Lung (tissue), 12 donors: ENCODE measurements around the gene INO80D. TPM values are rescaled to one million over a fixed set of nuclear protein-coding genes. Genes with fewer than 3 reads are reported as not detected.

Experiments used
- ATAC-seq: fragments of 200-7000 bp; cut with Tn5 transposase; one replicate; pipeline ENCODE4 v1.9.1; 2020; ENCODE audit warnings: moderate number of reproducible peaks; ENCODE audit not compliant: insufficient read depth, low FRiP score
- DNase-seq, 3 donors: peaks; one replicate each; pipeline ENCODE4 v3.0.0-alpha.2; 2013 to 2017
- H3K27ac ChIP-seq, 2 donors: one replicate each; pipeline ENCODE4 v1.5.1; 2013; ENCODE audit warnings: mild to moderate bottlenecking in 2 of 2, moderate library complexity in 2 of 2, control low read depth in 1 of 2, inconsistent platforms in 1 of 2, low read depth in 1 of 2, low read length in 1 of 2
- H3K27me3 ChIP-seq, 3 donors: one replicate each; pipeline ENCODE4 v1.5.1; 2013; ENCODE audit warnings: low read length in 2 of 3; ENCODE audit not compliant: control insufficient read depth in 3 of 3, insufficient read depth in 3 of 3
- H3K36me3 ChIP-seq, 4 donors: one replicate each; pipeline ENCODE4 v1.5.1; 2013; ENCODE audit warnings: low read length in 4 of 4, mild to moderate bottlenecking in 1 of 4, moderate library complexity in 1 of 4; ENCODE audit not compliant: control insufficient read depth in 4 of 4, insufficient read depth in 4 of 4
- H3K4me1 ChIP-seq, 5 donors: one replicate each; pipeline ENCODE4 v1.5.1; 2013; ENCODE audit warnings: low read length in 5 of 5, mild to moderate bottlenecking in 2 of 5, moderate library complexity in 1 of 5; ENCODE audit not compliant: control insufficient read depth in 5 of 5, insufficient read depth in 5 of 5
- H3K4me3 ChIP-seq: one replicate; pipeline ENCODE4 v1.5.1; 2013; ENCODE audit warnings: mild to moderate bottlenecking, control low read depth, moderate library complexity
- H3K9ac ChIP-seq, 2 donors: one replicate each; pipeline ENCODE4 v1.5.1; 2013; ENCODE audit warnings: low read length in 2 of 2, control low read depth in 1 of 2; ENCODE audit not compliant: insufficient read depth in 1 of 2
- H3K9me3 ChIP-seq, 4 donors: one replicate each; pipeline ENCODE4 v1.5.1; 2013; ENCODE audit warnings: low read length in 3 of 4, mild to moderate bottlenecking in 1 of 4, moderate library complexity in 1 of 4; ENCODE audit not compliant: control insufficient read depth in 4 of 4, insufficient read depth in 3 of 4
- WGBS, 2 donors: extraction: QIAGEN DNeasy Blood & Tissue Kit; methylation state at CpG; one replicate each; pipeline ENCODE4 v1.1.7; 2013; 5-methylcytosine and 5-hydroxymethylcytosine counted together
- polyA plus RNA-seq, 2 donors: library from polyadenylated mRNA; stranded (reverse); fragments of 200-250 nt; gene quantifications; one replicate each; pipeline ENCODE4 v1.2.1, GENCODE V29; 2013
- total RNA-seq, 2 donors: library from RNA; depleted of rRNA in 1 of 2; stranded (reverse); fragments of >200 nt in 1 of 2; gene quantifications; one replicate each; pipeline ENCODE4 v1.2.1, GENCODE V29; 2014 to 2021
- TF ChIP-seq, protein P1 (sequence below): IDR thresholded peaks from 2 replicates; pipeline ENCODE4 v1.5.1; 2012; ENCODE audit warnings: mild to moderate bottlenecking; ENCODE audit errors: control extremely low read depth, extremely low read depth
- donor health status: control.
- donor health status: control.
- donor health status: Bipolar disorder and iron deficiency.
- donor health status: healthy.
- donor health status: DM: yes; HTN: yes; CAD: no.

Gene INO80D
- total and polyA plus RNA-seq, 4 donors: 1.9 to 33.5 (median 13.7) TPM

DNA sequence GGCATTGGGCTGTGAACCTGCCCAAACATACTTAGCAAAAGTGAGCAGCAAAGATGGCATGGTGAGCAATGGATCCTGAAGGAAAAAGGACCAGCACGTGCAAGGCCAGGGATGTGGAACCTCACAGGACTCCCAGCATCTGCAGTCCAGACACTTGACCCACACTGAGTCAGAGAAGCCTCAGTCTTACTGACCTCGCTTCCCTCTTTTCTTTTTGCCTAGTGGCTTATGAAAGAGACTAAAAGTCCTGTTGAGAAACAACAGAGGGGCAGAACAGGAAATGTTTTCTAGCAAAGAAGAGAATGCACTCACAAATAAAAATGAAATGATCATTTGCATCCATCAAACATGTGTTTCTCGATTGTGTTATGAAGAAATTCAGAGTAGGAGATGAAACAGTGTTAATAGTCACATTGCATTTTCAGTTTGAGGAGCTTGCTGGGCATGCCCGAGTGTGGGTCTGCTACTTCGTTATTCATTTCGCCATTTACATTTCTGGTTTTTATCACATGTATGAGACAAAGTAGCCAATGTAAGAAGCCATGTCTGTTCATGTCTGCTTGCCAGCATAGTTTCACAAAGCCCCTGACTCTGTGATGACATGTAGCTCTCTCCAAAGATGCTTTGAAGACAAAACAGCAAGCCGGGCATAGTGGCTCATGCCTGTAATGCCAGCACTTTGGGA is 118.4 kb downstream of the INO80D start:
- H3K4me3 ChIP-seq: no peak overlapping the region
- H3K27ac ChIP-seq: no peak overlapping the region
- WGBS, 2 donors: 49 to 78% methylated on average over 7 of the region's 7 CpGs
- H3K36me3 ChIP-seq: no peaks in the 10 kb centered on the region
- DNase-seq: no peak
- no peaks in the 10 kb centered on the region for H3K27me3 ChIP-seq
- TF ChIP-seq, protein P1, sequence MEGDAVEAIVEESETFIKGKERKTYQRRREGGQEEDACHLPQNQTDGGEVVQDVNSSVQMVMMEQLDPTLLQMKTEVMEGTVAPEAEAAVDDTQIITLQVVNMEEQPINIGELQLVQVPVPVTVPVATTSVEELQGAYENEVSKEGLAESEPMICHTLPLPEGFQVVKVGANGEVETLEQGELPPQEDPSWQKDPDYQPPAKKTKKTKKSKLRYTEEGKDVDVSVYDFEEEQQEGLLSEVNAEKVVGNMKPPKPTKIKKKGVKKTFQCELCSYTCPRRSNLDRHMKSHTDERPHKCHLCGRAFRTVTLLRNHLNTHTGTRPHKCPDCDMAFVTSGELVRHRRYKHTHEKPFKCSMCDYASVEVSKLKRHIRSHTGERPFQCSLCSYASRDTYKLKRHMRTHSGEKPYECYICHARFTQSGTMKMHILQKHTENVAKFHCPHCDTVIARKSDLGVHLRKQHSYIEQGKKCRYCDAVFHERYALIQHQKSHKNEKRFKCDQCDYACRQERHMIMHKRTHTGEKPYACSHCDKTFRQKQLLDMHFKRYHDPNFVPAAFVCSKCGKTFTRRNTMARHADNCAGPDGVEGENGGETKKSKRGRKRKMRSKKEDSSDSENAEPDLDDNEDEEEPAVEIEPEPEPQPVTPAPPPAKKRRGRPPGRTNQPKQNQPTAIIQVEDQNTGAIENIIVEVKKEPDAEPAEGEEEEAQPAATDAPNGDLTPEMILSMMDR: no peak
- no peak overlapping the region for H3K9ac ChIP-seq
- peaks cover 0 to 1% (median 0%) of the 10 kb centered on the region in 4 donors for H3K9me3 ChIP-seq
- no peak for ATAC-seq
- peaks cover 0 to 2% (median 0%) of the 10 kb centered on the region in 5 donors for H3K4me1 ChIP-seq

DNA sequence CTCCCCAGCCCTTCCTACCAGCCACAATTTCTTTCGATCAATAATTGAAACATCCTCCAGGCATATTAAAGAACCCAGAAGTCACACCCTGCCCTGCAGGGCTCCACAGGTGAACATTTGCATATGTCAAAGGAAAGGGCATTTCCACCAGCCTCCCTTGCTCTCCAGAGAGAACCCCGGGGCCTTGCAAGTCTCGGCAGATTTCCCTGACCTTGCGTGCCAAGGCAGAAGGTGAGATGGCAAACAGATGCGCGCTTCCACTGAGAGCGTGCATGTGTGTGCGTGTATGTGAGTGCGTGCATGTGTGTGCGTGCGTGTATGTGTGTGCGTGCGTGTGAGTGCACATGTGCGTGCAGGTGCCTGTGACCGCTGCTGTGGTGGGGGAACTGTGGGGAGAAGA is 120.3 kb downstream of the INO80D start:
- TF ChIP-seq, protein P1: no peak
- DNase-seq (no peak), ATAC-seq (no peak)
- H3K36me3 ChIP-seq: no peaks in the 10 kb centered on the region
- H3K27me3 ChIP-seq: no peaks in the 10 kb centered on the region
- H3K9ac ChIP-seq: no peak overlapping the region
- H3K27ac ChIP-seq: no peak overlapping the region
- WGBS, 2 donors: 95 to 96% methylated on average over 15 of the region's 15 CpGs
- H3K4me1 ChIP-seq: no peaks in the 10 kb centered on the region
- H3K9me3 ChIP-seq: peaks cover 0 to 1% (median 0%) of the 10 kb centered on the region in 4 donors
- no peak overlapping the region for H3K4me3 ChIP-seq

DNA sequence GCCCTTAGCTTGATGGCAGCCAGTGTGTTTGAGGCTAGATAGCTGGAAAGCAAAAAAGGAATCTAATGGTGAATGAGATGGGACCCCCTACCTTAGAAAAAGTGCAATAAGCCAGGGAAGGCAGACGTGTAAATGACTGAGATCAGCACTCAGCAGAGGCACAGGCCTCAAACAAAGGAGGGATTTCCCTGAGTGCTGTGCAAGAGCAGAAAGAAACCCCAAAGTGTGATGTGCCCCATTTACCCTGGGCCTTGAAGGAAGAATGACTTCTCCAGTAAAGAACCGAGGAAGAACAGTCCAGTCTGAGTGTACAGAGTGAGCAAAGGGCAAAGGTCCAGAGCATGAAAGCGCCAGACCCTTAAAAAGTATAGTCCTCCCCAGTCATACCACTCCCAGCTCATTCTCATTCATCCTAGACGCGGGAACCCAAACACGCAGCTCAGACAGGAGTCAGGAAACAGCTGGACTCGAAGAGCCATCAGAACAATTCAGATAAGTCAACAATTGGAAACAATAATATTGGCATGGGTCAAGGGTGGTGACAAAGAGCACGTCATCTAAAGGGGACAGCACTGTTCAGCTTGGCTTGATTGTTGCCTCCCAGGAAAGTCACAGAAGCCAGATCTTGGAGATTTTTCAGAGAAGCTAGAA is 121.7 kb downstream of the INO80D start:
- TF ChIP-seq, protein P1: no peak
- DNase-seq: peak in 2 of 3 donors; percentile 21 to 32
- Histone ChIP-seq H3K9ac (no peak overlapping the region), H3K4me3 (no peak overlapping the region), H3K36me3 (no peaks in the 10 kb centered on the region), H3K9me3 (peaks cover 0 to 1% (median 0%) of the 10 kb centered on the region in 4 donors), H3K27ac (no peak overlapping the region), H3K4me1 (no peaks in the 10 kb centered on the region), H3K27me3 (no peaks in the 10 kb centered on the region)
- WGBS, 2 donors: 65 to 78% methylated on average over 8 of the region's 8 CpGs
- no peak for ATAC-seq
